ENCODE results near the gene TUFT1. TPM values are rescaled to one million over a fixed set of nuclear protein-coding genes. Genes with fewer than 3 reads are reported as not detected.

The TUFT1 gene
- total RNA-seq, 4 donors from 2014 or later = 3.3 to 8.1 (median 5.3) TPM

GRCh38 chr1:151524736-151525135, 15.4 kb upstream of the TUFT1 start:
- Histone ChIP-seq H3K4me1 (no peaks in the 10 kb centered on the region), H3K27me3 (no peaks in the 10 kb centered on the region), H3K27ac (no peak overlapping the region), H3K9me3 (no peaks in the 10 kb centered on the region), H3K36me3 (peaks cover 0 to 35% (median 0%) of the 10 kb centered on the region in 3 donors), H3K4me3 (no peak overlapping the region)
- no peak for DNase-seq (ENCODE audit: low spot score in 2 of 2)
- TF ChIP-seq EP300 (IDR thresholded peaks at IDR 0.05) (no peak), CTCF (IDR thresholded peaks at IDR 0.05) (no peak), POLR2A (IDR thresholded peaks at IDR 0.05) (no peak)
- 84 to 91% methylated on average over 7 of the region's 7 CpGs for WGBS, 2 donors

GRCh38 chr1:151526735-151527525, 13.2 kb upstream of the TUFT1 start:
- no peak for DNase-seq (ENCODE audit: low spot score in 2 of 2)
- 89 to 90% methylated on average over 7 of the region's 7 CpGs for WGBS, 2 donors
- H3K27me3 ChIP-seq = no peaks in the 10 kb centered on the region

GRCh38 chr1:151529211-151529702, 10.9 kb upstream of the TUFT1 start:
- Histone ChIP-seq H3K4me1 (no peaks in the 10 kb centered on the region), H3K27me3 (no peaks in the 10 kb centered on the region), H3K36me3 (peaks cover 0 to 45% (median 0%) of the 10 kb centered on the region in 3 donors), H3K4me3 (no peak overlapping the region), H3K9me3 (no peaks in the 10 kb centered on the region), H3K27ac (no peak overlapping the region)
- no peak for DNase-seq (ENCODE audit: low spot score in 2 of 2)
- TF ChIP-seq EP300 (IDR thresholded peaks at IDR 0.05) = no peak
- TF ChIP-seq CTCF (IDR thresholded peaks at IDR 0.05) = no peak
- TF ChIP-seq POLR2A (IDR thresholded peaks at IDR 0.05) = no peak
- 83 to 88% methylated on average over 11 of the region's 11 CpGs for WGBS, 2 donors

More at GRCh38 chr1:151526735-151527525, 13.2 kb upstream of the TUFT1 start:
- Histone ChIP-seq H3K27ac (no peak overlapping the region), H3K4me3 (no peak overlapping the region), H3K9me3 (no peaks in the 10 kb centered on the region), H3K36me3 (peaks cover 0 to 48% (median 0%) of the 10 kb centered on the region in 3 donors), H3K4me1 (no peaks in the 10 kb centered on the region)
- TF ChIP-seq EP300 (IDR thresholded peaks at IDR 0.05) (no peak), POLR2A (IDR thresholded peaks at IDR 0.05) (no peak), CTCF (IDR thresholded peaks at IDR 0.05) (no peak)

GRCh38 chr1:151529781-151530180, 10.3 kb upstream of the TUFT1 start:
- Histone ChIP-seq H3K9me3 (no peaks in the 10 kb centered on the region), H3K27me3 (no peaks in the 10 kb centered on the region), H3K4me1 (no peaks in the 10 kb centered on the region), H3K27ac (no peak overlapping the region), H3K4me3 (no peak overlapping the region), H3K36me3 (peaks cover 0 to 45% (median 0%) of the 10 kb centered on the region in 3 donors)
- DNase-seq (ENCODE audit: low spot score in 2 of 2) = no peak
- no peak for TF ChIP-seq POLR2A (IDR thresholded peaks at IDR 0.05)
- TF ChIP-seq EP300 (IDR thresholded peaks at IDR 0.05) = no peak
- no peak for TF ChIP-seq CTCF (IDR thresholded peaks at IDR 0.05)
- 91% methylated on average over 13 to 18 of the region's 18 CpGs for WGBS, 2 donors

- WGBS, 2 donors = 85 to 86% methylated on average over 11 of the region's 11 CpGs
- no peak overlapping the region for H3K4me3 ChIP-seq
- H3K9me3 ChIP-seq = no peaks in the 10 kb centered on the region
- peaks cover 0 to 41% (median 0%) of the 10 kb centered on the region in 3 donors for H3K36me3 ChIP-seq
- H3K27me3 ChIP-seq = no peaks in the 10 kb centered on the region
- no peak for TF ChIP-seq EP300 (IDR thresholded peaks at IDR 0.05)
- no peak for TF ChIP-seq CTCF (IDR thresholded peaks at IDR 0.05)
- no peak for TF ChIP-seq POLR2A (IDR thresholded peaks at IDR 0.05)
- DNase-seq (ENCODE audit: low spot score in 2 of 2) = no peak
- H3K4me1 ChIP-seq = no peaks in the 10 kb centered on the region
- no peak overlapping the region for H3K27ac ChIP-seq
Observed at GRCh38 chr1:151530461-151530860, 9.6 kb upstream of the TUFT1 start.

Measured in tibial nerve (tissue), 4 donors.